Hepatocyte (in vitro differentiated cells): Measurements from ENCODE around the gene SLC14A1.

Source experiments
- EZH2 ChIP-seq: fragments of 200-600 bp; sonication (generic); IDR thresholded peaks from 2 replicates; pipeline ENCODE4 v1.6.1; 2016; ENCODE audit warnings: antibody characterized with exemption, mild to moderate bottlenecking, borderline replicate concordance
- TF ChIP-seq, protein P1 (sequence below): fragments of 200-600 bp; sonication (generic); IDR thresholded peaks from 2 replicates; pipeline ENCODE4 v1.5.1; 2016; ENCODE audit warnings: antibody characterized with exemption, mild to moderate bottlenecking; ENCODE audit not compliant: poor library complexity

DNA sequence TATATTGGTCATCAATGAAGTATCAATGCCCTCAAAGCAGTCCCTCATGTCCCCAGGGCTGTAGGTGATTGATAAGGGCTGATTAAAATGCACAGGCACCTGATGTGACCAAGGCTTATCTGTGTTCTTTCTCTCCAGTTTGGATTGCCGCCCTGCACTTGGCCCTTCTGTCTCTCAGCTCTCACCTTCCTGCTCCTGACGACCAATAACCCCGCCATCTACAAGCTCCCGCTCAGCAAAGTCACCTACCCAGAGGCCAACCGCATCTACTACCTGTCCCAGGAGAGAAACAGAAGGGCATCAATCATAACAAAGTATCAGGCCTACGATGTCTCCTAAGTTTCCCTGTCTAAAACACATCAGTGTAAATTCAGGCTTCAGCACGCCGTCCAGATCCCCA lies 41.8 kb upstream of the SLC14A1 start:
- TF ChIP-seq, protein P1, sequence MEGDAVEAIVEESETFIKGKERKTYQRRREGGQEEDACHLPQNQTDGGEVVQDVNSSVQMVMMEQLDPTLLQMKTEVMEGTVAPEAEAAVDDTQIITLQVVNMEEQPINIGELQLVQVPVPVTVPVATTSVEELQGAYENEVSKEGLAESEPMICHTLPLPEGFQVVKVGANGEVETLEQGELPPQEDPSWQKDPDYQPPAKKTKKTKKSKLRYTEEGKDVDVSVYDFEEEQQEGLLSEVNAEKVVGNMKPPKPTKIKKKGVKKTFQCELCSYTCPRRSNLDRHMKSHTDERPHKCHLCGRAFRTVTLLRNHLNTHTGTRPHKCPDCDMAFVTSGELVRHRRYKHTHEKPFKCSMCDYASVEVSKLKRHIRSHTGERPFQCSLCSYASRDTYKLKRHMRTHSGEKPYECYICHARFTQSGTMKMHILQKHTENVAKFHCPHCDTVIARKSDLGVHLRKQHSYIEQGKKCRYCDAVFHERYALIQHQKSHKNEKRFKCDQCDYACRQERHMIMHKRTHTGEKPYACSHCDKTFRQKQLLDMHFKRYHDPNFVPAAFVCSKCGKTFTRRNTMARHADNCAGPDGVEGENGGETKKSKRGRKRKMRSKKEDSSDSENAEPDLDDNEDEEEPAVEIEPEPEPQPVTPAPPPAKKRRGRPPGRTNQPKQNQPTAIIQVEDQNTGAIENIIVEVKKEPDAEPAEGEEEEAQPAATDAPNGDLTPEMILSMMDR = no peak
- TF ChIP-seq EZH2 = no peak
